CD4-positive, alpha-beta T cell treated with Interleukin-17A for 1 hour (primary cell): ENCODE data around the gene COX17.

ENCODE experiments used
- DNase-seq: peaks from one replicate; pipeline ENCODE4 v3.0.0-alpha.2; 2020

Gene COX17

DNA sequence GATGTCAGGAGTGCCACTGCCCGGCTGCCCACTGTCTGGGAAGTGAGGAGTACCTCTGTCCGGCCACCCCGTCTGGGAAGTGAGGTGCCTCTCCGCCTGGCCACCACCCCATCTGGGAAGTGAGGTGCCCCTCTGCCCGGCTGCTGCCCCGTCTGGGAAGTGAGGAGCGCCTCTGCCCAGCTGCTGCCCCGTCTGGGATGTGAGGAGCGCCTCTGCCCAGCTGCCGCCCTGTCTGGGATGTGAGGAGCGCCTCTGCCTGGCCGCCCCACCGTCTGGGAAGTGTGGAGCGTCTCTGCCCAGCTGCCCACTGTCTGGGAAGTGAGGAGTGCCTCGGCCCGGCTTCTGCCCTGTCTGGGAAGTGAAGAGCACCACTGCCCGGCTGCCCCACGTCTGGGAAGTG, 3.3 kb downstream of the COX17 start:
- DNase-seq: no peak

DNA sequence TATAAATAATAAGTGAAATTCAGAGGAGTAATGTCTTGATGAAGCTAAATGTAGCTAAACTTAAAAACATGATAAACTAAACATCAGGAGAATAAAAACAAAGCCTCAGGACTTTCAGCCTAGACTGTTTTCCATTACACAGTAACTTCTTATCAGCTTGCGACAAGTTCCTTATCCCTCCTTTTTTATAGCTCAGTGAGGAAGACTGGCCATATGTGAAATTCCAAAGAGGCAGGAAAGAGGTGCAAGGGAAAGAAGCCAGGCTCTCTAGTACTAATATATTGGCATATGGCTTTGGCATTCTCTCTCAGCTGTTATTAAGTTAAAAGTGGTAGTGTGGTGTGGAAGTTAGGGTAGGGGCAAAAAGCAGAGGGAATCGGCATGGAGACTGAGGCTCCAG, 4.4 kb downstream of the COX17 start:
- DNase-seq: no peak

DNA sequence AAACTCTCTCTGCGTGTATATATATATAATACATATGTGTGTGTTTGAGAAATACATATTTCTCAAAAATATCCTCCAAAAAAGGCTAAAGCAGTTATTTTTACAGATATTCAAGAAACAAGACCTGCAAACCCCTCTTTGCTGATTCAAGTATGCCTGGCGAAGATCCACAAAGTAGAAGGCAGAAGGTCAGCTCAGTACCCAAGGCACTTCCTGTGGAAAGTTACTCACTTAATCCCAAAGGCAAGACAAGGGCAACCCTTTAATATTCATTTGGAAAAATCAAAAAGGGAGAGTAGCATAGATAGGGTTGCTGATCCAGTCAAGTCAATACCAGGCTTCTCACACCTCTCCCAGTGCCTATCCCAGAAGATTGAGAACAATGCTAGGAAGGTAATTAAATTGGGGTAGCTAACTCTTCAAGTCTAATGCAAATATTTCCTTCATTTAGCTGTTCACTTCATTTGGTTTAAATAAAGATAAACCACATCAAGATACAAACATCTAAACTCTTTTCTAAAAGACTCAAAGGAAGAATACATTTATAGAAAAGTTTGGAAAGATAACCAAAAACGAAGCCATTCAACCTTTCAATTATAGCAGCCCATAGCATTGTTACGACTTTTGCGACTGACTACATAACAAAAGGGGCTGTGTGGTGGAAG, 7.2 kb downstream of the COX17 start:
- no peak for DNase-seq

DNA sequence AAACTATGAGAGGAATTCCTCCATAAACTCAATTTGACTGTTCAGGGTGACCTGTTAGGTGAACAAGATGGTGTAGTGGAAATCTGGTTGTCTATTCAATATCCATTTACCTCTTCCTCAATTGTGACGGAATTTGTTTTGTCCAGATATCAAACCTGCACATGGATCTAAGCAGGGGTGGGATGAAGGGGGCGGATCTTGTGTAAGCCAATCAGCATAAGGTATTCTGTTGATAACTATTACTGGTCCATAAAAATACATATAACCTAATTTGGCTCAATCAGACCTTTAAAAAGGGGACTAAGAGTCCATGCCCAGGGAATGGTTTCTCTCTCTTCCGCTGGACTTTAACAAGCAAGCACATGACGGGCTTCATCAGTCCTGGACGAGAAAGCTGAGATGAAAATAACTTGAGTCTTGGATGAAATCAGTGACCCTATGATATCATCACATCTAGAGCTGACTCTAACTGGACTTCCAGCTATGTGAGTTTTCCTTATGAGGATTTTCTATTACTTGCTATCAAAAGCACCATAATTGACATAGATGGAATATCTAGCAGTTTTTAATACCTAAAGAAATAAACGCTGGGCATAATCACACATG, 11.1 kb downstream of the COX17 start:
- no peak for DNase-seq

DNA sequence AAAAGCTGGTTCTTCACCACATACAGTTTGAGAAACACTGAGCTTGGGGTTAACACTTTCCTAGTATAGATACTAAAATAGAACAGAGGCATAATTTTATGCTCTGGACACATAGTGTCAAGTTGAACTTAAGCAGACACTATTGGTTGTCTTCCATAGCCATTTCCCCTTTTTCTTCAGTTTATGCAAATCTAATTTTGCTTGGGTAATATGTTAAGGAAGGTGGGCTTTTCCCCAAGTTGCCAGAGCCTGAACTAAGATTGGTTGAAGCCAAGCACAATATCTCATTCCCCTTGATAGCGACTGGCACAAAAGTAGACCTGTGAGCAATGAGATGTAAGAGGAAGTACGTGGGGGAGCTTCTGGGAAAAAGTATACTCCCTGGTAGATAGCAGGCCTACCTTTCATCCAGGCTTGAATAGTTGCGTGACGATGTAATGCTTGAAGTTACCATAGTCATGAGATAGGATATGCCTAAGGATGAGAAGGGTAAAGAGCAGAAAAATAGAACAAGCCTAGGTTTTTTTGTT, 12.3 kb downstream of the COX17 start:
- no peak for DNase-seq

DNA sequence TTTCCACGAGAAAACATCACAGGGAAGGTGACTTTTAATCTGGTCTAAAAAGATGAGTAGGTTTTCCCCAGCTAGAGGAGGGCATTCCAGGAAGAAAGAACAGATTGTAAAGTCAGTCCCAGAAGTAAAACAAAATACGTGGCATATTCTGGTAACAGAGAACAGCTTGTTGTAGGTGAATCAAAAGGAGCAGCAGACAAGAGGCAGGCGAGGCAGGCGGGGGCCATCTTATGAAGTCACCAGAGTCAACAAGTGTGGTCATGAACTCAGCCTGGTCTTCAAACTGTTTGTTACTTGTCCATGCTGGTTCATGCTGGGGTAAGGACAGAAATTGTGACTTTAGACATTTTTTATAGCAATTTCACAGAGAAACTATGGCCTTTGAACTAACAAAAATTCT, 12.8 kb downstream of the COX17 start:
- no peak for DNase-seq

DNA sequence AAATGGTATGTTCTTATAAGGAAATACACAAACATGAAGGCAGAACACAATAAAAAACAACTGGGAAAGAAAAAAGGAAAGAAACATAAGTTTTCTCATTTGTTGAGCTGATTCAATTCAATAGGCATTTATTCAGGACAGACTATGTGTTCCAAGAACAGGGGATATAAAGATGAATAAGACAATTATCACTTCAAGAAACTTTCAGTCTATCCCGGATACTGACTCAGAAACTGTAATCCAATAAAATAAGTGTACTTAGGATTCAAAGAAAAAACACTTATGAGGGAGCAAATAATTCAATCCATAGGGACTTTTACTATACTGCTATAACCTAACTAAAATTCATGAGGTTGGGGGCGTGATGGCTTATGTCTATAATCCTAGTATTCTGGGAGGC, 13.3 kb downstream of the COX17 start:
- DNase-seq: no peak

DNA sequence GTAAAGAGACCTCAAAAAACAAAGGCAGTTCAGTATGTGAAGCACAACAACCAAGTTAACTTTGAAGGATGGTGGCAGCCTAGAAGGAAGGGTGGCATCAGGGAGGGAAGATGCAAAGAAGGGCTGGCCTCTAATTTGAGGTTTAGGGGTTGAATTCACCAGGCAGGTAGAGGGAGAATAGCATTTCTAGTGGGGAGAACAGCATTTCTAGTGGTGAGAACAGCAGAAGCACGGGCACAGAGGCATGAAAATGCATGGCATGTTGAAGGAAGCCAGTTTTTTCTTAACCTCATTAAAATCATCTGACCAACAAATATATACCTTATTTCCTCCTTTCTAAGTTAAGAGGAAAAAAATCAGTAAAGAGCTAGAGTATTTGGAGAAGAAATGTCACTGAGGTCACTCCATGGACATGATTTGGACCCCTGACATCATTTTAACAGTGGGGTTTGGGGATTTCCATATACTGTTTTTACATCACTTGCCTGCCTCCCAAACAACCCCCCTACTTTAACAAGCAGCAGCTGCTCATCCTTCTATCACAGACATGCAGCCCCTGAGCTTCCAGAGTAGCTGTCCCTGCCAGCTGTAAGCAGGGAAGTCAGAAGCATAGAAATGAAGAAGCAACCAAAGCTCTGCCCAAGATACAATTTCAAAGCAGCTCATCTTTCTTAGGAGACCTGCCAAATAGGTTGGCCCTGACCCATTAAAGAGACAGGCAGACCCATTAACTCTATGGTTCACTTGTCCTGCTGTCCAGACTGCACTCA, 14.4 kb downstream of the COX17 start:
- DNase-seq: no peak

DNA sequence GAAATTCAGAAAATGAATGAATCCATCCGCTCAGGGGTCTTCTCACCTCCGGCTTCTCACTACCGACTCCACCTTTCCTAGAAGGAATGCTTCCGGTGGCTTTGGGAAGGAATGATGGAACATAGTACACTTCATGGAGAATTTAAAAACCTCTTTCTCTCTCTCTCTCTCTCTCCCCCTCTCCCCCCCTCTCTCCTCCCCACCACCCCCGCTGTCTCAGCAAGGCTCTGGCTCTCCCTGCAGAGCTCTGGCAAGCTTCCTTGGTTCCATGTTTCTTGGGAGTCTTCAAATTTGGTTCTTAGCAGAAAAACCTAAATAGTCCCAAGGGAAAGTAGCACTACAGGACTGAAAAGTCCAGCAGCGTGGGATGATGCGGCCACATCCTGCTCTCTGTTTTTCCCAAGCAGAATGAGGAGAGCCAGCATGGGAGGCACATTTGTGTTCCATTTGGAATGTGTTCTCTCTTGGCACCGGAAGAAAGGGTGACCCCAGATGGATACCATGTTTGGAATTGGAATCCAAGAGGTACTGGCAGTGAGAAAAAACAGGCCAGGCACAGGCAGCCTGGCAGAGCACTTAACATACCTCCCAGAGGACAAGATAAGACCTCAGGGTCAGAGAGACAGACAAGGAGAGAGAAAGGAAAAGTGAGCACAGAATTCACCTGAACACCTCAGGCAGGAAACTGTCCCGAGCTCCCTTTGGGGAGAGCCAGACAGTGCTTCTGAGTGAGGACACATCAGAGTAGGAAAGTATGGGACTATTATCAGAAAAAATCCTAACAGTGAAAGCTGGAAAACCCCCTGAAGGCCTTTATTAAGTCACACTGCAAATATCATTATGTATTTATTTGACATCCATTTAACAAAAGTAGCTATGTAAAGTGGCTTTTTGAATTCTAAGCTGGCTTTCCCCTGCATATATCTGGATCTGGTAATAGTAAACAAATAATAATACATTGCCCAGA, 16.4 kb downstream of the COX17 start, which contains the start of gene POPDC2:
Gene POPDC2 (minus strand): TSS at position 116 of the 967 bp plus-strand sequence. CDS start 166 bp downstream, outside the sequence.
- no peak for DNase-seq

DNA sequence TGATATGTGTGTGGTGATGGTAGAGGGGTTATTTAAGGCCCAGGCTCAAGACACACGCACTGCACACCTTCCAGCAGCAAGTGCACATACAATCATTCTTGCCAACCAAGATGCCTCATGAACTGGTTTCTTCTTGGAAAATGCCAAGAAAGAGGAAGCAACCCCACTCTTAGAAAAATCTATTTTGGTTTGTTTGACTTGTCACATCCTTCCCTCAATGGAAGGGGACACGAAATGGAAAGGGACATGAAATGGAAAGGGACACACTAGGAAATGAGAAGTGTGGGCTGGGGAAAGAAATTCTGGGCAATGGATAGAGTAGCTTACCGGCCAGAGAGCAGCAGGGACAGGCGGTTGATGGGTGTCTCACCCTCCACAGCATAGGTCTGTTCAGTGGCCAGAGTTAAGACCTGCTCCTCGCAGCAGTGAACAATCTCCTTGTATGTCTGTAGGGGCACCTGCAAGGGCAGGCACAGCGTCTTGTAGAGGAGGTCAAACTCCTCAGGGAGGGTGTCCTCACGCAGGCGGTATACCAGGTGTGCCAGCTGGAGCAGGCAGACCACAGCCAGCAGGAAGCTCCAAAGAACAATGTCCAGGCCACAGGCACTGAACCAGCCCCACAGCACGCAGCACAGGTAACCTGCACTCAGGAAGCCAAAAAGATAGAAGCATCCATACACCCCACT, 17.5 kb downstream of the COX17 start:
- no peak for DNase-seq

DNA sequence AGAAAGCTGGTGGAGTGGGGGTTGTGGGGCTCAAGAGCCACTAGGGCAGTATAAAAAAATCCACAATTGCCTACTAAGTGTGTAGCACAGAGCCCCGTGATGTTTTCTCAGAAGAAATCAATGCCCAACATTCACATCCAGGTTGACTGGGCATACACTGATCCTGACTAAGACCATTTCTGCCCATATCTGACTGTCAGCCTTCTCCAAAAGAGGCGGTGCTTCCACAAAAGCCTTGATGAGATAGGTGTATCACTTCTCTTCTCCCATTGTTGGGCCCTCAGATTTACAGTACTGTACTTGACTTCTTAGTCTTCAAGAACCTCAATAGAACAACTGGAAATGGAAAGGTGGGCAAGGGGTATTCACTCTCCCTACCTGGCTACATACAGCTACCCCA, 18.2 kb downstream of the COX17 start:
- no peak for DNase-seq

DNA sequence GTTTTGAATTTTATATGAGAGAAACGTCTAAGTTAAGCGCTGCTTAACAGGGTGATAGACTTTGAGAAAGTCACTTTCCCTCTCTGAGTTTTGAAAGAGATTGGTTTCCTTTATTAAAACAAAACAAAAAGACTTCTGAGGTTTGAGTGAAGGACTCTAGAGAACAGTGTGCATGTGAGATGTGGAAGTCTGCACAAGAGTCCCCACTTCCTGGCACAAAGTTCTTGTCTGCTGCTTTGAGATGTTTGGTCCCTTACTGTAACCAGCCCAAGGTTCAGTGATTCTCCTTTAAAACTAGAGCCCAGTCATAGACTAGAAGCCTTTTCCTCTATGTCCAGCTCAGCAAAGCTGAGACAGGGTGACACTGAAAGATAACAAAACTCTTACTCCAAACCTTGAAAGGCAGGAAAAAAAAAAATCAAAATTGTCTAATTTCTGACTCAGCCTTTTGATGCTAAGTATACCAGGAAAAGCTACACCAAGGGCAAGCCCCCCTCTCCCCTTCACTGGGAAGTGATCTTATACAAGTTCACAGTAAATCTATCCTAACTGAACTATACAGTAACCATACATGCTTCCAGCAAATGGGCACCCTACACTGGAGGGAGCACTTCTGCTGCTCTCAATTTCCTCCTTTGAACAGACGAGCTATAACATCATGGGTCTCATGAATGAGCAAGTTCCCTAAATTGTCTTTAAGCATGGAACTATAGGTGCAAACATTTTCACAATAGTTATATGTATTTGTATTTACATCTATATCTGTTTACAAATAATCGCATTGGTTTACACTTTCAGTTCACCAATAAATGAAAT, 19.1 kb downstream of the COX17 start:
- DNase-seq: no peak

DNA sequence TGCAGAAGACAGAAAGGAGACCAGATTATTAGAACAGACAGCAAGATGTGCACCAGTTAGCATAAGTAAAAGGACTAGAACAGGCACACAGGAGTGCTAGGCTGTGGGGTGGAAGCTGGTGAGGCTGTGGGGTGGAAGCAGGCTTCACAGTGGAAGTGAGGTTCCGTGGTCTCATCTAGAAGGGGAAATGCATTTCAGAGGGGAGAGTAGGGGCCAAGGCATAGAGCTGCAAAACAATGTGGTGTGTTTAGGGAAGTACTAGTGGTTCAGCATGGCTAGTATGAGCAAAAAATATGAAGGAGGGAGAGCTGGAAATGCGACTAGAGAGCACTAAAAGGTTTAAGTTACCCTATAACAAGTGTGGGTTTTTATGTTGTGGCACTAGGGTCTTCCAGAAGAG, 23.3 kb downstream of the COX17 start:
- DNase-seq: no peak

DNA sequence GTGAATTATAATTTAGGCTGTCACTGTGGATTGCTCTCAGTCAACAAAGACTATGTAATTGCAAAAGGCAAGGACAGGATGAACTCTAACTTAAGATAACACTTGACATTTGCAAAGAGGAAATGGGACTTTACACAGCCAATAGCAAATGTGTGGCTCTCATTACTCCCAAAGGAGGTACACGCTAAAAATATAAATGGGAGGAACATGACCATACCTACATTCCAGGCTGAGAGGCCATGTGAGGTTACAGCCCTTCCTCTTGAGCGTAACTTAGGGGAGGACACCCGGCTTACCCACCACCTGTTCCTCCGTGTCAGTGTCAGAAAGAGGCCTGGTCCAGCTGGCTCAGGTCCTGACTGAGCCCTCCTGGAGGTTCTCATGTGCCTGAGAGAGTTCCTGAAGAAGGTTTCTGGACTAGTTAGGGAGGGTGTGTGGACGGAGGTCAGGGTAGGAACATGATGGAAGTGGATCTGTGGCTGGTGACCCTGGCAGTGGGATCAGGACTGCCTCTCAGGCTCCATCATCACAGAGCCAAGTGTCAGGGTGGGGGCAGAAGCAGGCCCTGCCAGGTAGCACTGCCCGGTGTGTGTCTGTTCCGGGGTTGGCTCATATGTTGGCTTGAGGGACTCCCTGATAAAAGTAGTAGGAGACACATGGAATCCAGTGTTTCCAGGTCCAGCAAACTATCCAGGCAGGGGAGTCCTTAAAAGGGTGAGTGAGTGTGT, 24.7 kb downstream of the COX17 start:
- no peak for DNase-seq

DNA sequence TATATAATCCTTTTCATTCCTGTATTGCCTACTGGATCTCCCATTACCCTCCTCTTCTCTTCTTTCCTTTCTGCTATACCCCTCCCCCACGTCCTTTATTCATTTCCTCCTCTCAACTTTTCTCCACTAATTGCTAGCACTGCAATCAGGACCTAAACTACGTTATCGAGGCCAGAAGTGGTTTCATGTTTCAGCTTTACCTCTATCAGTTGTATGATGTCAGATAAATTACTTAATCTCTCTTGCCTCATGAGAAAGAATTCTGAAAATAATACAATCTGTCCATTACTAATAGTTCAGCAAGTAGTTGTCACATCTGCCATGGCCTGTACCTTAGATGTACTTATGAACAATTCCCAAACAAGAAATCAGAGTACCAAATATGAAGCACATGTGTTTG, 27.4 kb downstream of the COX17 start:
- no peak for DNase-seq

DNA sequence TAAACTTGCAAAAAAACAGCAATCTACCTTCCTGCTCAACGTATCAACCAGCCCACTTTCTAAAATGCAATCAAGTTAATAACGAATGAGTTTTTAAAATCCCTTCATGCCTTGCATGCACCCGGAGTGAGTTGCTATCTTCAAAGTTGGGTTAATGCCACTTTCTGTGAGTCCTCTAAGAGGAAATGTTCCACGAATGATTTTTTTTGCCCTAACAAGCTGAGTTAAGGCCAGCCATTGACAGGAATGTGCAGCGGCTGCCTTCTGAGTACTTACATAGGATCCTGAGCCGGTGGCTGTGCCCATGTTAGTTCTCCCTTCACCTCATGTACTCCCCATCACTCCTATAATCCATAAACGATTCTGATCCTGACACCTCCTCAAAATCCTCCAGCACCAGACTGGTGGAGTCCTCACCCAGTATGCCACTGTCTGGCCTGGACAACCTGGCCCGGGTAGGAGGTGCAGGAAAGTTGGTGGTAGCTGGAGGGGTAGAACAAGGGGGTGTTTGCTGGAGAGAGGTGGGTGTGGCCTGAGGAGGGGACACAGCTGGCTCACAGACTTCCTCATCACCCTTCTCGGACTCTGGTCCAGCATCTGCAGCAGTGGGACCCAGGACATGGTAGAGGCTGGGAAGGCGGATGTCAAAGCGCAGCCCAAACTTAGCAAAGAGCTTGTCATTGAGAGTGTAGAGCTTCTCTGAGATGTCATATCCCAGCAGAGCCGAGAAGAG, 29.2 kb downstream of the COX17 start:
- no peak for DNase-seq

DNA sequence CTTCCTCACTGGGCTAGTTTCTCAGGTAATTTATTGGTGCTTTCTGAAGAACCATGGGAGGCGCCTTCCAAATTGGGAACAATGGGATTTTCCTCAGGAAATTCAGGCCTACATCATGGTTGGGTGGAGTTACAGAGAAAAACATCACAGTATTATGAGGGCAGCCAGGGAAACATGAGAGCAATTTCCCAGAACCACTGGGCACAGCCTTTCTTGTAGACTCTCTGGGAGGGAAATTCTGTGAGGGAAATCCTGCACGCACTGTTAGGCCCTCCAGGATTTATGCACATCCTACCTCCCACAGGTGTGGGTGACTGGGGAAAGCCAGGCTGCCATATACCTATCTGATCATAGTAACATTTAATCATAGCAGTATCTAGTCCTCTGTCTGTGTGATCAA, 30.0 kb downstream of the COX17 start:
- DNase-seq: no peak

DNA sequence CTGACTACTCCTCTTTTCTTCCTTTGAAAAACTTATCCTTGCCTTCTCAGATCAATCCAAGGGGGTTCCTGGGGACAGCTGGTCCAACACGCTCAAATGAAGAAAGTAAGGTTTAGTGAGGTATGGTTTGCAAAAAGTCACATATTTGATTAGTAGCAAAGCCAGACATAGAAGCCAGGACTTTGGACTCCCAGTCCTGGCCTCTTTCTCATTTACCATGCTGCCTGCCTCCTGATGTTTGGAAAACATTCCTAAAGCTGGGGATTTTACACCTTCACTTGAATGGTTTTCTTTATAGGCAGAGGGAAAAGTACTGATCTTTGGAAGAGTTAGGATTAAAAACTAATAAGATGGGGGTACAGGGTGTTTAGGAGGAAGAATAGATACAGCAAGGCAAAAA, 31.4 kb downstream of the COX17 start:
- no peak for DNase-seq

DNA sequence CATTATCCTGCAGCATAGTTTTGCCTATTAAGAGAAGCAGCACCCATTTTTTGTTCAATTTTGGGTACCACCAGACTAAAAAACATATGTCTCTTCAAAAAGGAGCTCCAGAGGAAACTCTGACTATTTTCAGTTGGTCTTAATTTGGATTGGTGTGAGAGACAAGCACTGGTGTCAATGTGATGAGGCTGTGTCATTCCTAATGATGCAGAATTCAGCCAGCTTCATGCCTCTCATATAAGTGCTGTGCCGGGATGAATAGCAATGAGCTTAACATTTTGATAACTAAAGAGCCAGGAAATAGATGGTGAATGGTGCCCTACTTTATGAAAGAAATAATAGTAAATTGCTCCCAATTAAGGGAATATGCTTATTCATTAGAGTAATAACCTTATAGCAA, 32.7 kb downstream of the COX17 start:
- DNase-seq: no peak

DNA sequence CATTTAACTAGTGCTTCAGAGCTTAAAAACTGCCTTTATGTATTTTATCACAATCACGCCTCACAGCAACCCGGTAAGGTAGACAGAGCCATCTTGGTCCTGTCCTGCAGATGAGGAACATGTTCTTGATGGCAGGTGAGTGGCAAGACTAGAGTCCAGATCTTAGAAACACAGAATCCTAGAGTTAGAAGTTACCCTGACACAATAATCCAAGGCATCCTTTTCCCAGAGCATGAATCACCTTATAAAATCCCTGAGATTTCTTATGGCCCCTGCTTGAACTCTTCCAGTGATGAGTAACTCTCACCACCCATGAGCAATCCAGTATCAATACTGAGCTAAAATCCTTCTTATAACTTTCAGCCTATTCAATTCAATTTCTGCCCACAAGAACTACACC, 33.7 kb downstream of the COX17 start:
- no peak for DNase-seq
